IPS-18a (cell line): ENCODE measurements around the gene BCKDHA.

Source experiments
- H3K27ac ChIP-seq: one replicate; pipeline ENCODE4 v1.5.1; 2013; ENCODE audit warnings: low read length
- H3K27me3 ChIP-seq: one replicate; pipeline ENCODE4 v1.6.1; 2013; ENCODE audit warnings: mild to moderate bottlenecking, low read length; ENCODE audit not compliant: control insufficient read depth, insufficient read depth
- H3K36me3 ChIP-seq: one replicate; pipeline ENCODE4 v1.6.1; 2013; ENCODE audit warnings: low read depth, low read length; ENCODE audit not compliant: control insufficient read depth
- H3K4me1 ChIP-seq: one replicate; pipeline ENCODE4 v1.6.1; 2013; ENCODE audit warnings: low read depth, low read length; ENCODE audit not compliant: control insufficient read depth
- H3K4me3 ChIP-seq: one replicate; pipeline ENCODE4 v1.5.1; 2013; ENCODE audit warnings: low read length
- H3K9ac ChIP-seq: one replicate; pipeline ENCODE4 v1.6.1; 2013; ENCODE audit warnings: mild to moderate bottlenecking, low read length, moderate library complexity
- H3K9me3 ChIP-seq: one replicate; pipeline ENCODE4 v1.6.1; 2013; ENCODE audit warnings: low read depth, low read length; ENCODE audit not compliant: control insufficient read depth

BCKDHA gene

DNA sequence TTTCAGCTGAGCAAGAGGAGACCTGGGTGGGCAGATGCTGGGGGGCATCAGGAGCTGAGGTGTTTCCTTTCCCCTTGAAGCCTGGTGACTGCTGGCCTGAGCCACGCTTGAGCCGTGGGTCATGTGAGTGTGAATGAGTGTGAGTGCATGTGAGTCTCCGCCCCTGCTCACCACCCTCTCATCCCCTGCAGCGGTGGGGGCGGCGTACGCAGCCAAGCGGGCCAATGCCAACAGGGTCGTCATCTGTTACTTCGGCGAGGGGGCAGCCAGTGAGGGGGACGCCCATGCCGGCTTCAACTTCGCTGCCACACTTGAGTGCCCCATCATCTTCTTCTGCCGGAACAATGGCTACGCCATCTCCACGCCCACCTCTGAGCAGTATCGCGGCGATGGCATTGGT, 24.4 kb downstream of the BCKDHA start:
- H3K4me1 ChIP-seq, result peaks cover 4% of the 10 kb centered on the region
- H3K4me3 ChIP-seq, result no peak overlapping the region
- H3K36me3 ChIP-seq, result peaks cover 9% of the 10 kb centered on the region
- no peaks in the 10 kb centered on the region for H3K27me3 ChIP-seq
- no peak overlapping the region for H3K9ac ChIP-seq
- no peaks in the 10 kb centered on the region for H3K9me3 ChIP-seq
- no peak overlapping the region for H3K27ac ChIP-seq

DNA sequence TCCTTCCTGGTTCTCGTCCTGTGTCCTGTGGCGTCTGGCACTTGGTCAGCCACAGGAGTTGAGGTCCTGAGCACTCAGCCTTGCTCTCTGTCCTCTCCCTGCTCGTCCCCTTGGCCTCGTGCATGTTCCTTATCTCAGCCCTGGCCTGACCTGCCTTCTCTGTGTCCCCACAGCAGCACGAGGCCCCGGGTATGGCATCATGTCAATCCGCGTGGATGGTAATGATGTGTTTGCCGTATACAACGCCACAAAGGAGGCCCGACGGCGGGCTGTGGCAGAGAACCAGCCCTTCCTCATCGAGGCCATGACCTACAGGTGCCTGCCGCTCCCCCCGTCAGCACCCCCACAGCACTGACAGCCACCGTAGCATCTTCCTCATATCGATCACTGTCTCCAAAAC, 24.8 kb downstream of the BCKDHA start:
- Histone ChIP-seq H3K27me3 (no peaks in the 10 kb centered on the region), H3K36me3 (peaks cover 9% of the 10 kb centered on the region), H3K4me3 (no peak overlapping the region), H3K27ac (no peak overlapping the region), H3K9me3 (no peaks in the 10 kb centered on the region), H3K9ac (no peak overlapping the region), H3K4me1 (peaks cover 5% of the 10 kb centered on the region)

DNA sequence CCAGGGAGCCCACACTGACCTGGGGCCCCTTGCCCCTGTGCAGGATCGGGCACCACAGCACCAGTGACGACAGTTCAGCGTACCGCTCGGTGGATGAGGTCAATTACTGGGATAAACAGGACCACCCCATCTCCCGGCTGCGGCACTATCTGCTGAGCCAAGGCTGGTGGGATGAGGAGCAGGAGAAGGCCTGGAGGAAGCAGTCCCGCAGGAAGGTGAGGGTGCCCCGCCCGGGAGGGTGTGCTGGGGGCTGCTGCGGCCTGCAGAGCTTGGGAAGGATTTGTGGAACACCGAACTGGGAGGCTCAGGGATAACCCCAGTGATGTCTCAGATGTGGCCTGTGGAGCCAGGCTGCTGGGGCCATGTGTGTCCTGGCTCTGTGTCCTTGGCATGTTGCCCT, 25.3 kb downstream of the BCKDHA start:
- Histone ChIP-seq H3K36me3 (peaks cover 9% of the 10 kb centered on the region), H3K9ac (no peak overlapping the region), H3K4me1 (peaks cover 5% of the 10 kb centered on the region), H3K4me3 (no peak overlapping the region), H3K27me3 (no peaks in the 10 kb centered on the region), H3K9me3 (no peaks in the 10 kb centered on the region), H3K27ac (no peak overlapping the region)

- H3K4me1 ChIP-seq, result peaks cover 5% of the 10 kb centered on the region
- H3K4me3 ChIP-seq, result no peak overlapping the region
- H3K9me3 ChIP-seq, result no peaks in the 10 kb centered on the region
- H3K9ac ChIP-seq, result no peak overlapping the region
- no peaks in the 10 kb centered on the region for H3K27me3 ChIP-seq
- peaks cover 6% of the 10 kb centered on the region for H3K36me3 ChIP-seq
- H3K27ac ChIP-seq, result no peak overlapping the region
Measured at GRCh38 chr19:41424335-41425173, 26.9 kb downstream of the BCKDHA start.

GRCh38 chr19:41425174-41426115, 27.8 kb downstream of the BCKDHA start:
- Histone ChIP-seq H3K9me3 (no peaks in the 10 kb centered on the region), H3K27ac (no peak overlapping the region), H3K4me3 (no peak overlapping the region), H3K27me3 (no peaks in the 10 kb centered on the region), H3K9ac (no peak overlapping the region), H3K36me3 (peaks cover under 1% of the 10 kb centered on the region), H3K4me1 (peaks cover 5% of the 10 kb centered on the region)

DNA sequence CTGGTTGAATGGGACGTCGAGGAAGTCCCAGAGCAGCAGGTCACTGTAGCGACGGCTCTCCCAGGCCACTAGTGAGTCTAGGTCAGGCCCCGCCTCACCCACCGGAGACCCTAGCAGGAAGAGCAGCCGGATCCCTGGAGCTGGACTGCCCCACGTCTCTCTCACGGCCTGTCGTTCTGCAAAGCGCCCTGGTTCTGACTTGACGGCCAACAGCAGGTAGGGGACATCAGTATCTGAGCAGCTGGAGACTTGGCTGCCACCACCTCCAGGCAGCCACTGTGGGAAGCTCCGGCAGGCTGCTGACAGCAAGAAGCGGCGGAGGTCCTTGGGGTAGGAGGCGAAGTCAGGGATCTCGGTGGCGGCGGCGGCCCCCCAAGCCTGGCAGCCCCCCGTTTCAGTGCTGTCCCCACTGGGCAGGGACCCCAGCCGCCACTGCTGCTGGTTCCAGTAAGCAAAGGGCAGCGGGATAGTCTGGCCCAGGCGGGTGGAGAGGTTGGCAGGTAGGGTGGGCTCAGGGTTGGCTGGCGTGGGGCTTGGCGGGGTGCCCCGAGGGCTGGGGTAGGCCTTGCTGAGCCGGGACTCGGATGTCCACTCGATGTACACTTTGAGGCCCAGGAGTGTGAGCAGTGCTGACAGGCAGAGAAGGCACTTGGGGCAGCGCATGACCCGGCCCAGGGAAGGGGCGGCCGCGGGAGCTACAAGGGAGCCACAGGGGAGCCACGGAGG, 28.7 kb downstream of the BCKDHA start:
- Histone ChIP-seq H3K4me3 (peak overlapping the region; percentile 68), H3K9ac (no peak overlapping the region)

GRCh38 chr19:41426952-41427646, 29.5 kb downstream of the BCKDHA start, which contains the start of gene B3GNT8:
TSS of gene B3GNT8 (minus strand) at chr19:41427374. CDS start at chr19:41426778, 596 bp downstream.
- no peaks in the 10 kb centered on the region for H3K27me3 ChIP-seq
- H3K9ac ChIP-seq, result peak within 1 kb of the TSS; percentile 48
- peak within 1 kb of the TSS; percentile 68 for H3K4me3 ChIP-seq
- no peak within 1 kb of the TSS for H3K27ac ChIP-seq
- no peaks in the 10 kb centered on the region for H3K9me3 ChIP-seq
- H3K4me1 ChIP-seq, result peaks cover 5% of the 10 kb centered on the region
- H3K36me3 ChIP-seq, result peaks cover 15% of the 10 kb centered on the region

More for the DNA sequence above, 28.7 kb downstream of the BCKDHA start:
- no peaks in the 10 kb centered on the region for H3K9me3 ChIP-seq
- H3K27ac ChIP-seq, result no peak overlapping the region
- peaks cover 5% of the 10 kb centered on the region for H3K4me1 ChIP-seq
- no peaks in the 10 kb centered on the region for H3K27me3 ChIP-seq
- H3K36me3 ChIP-seq, result peaks cover 7% of the 10 kb centered on the region

- H3K4me1 ChIP-seq, result peaks cover 5% of the 10 kb centered on the region
- no peaks in the 10 kb centered on the region for H3K27me3 ChIP-seq
- H3K4me3 ChIP-seq, result peak overlapping the region; percentile 62
- H3K9ac ChIP-seq, result peak overlapping the region; percentile 25
- peaks cover 23% of the 10 kb centered on the region for H3K36me3 ChIP-seq
- no peak overlapping the region for H3K27ac ChIP-seq
- H3K9me3 ChIP-seq, result no peaks in the 10 kb centered on the region
Measured at GRCh38 chr19:41427647-41428480, 30.2 kb downstream of the BCKDHA start.

DNA sequence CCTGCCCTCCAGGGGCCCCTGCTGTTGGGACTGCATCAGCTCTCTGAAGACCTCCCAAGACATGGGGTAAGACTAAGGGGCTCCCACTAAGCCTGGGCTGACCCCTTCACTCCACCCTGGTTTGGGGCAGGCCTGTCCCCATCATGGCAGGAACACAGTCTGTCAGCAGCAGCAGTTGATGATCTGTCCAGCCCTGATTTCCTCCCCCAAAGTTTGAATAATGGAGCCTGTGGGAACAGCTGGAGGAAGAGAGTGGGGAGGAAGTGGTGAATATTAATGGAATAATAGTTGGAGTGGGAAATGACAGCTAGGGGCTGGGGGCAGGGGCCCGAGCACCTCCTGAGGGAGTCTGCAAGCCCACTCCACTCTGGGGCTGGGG, 30.9 kb downstream of the BCKDHA start:
- Histone ChIP-seq H3K9me3 (no peaks in the 10 kb centered on the region), H3K27me3 (no peaks in the 10 kb centered on the region), H3K4me3 (peak overlapping the region; percentile 62), H3K36me3 (peaks cover 28% of the 10 kb centered on the region), H3K4me1 (peaks cover 5% of the 10 kb centered on the region), H3K9ac (no peak overlapping the region), H3K27ac (no peak overlapping the region)

GRCh38 chr19:41430922-41431321, 33.3 kb downstream of the BCKDHA start:
- H3K36me3 ChIP-seq, result peaks cover 28% of the 10 kb centered on the region
- H3K4me3 ChIP-seq, result no peak overlapping the region
- peaks cover 5% of the 10 kb centered on the region for H3K4me1 ChIP-seq
- no peak overlapping the region for H3K9ac ChIP-seq
- no peaks in the 10 kb centered on the region for H3K9me3 ChIP-seq
- no peak overlapping the region for H3K27ac ChIP-seq
- H3K27me3 ChIP-seq, result no peaks in the 10 kb centered on the region
